ENCODE data around the gene ZNF488.

DNA sequence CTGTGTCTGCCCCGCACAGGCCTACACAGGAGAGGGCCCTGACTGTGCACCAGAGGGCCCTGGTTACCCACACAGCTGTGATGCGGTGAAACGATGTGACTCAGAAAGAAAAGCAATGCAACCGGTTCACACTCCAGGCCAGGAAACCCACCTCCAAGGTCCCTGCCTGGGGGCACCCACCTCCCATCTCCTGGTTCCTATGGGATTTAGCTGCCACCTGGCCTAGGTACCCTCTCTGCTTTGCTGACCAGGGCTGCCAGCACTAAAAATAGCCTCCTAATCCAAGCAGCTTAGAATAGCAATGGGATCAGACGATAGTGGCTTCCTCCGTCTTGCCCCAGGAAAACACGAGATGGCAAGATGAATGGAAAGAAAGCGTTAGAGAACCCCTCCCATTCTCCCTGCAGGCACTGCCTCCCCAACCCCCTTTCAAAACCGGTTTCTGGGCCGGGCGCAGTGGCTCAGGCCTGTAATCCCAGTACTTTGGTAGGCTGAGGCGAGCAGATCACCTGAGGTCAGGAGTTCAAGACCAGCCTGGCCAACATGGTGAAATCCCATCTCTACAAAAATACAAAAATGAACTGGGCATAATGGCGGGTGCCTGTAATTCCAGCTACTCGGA lies 23.6 kb downstream of the ZNF488 start:
- TF ChIP-seq POLR2AphosphoS5 (IDR thresholded peaks at IDR 0.05) = no peak
- TF ChIP-seq, protein P1, sequence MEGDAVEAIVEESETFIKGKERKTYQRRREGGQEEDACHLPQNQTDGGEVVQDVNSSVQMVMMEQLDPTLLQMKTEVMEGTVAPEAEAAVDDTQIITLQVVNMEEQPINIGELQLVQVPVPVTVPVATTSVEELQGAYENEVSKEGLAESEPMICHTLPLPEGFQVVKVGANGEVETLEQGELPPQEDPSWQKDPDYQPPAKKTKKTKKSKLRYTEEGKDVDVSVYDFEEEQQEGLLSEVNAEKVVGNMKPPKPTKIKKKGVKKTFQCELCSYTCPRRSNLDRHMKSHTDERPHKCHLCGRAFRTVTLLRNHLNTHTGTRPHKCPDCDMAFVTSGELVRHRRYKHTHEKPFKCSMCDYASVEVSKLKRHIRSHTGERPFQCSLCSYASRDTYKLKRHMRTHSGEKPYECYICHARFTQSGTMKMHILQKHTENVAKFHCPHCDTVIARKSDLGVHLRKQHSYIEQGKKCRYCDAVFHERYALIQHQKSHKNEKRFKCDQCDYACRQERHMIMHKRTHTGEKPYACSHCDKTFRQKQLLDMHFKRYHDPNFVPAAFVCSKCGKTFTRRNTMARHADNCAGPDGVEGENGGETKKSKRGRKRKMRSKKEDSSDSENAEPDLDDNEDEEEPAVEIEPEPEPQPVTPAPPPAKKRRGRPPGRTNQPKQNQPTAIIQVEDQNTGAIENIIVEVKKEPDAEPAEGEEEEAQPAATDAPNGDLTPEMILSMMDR (IDR thresholded peaks at IDR 0.05) = no peak
- TF ChIP-seq EP300 (IDR thresholded peaks at IDR 0.05) = no peak
- TF ChIP-seq POLR2A (IDR thresholded peaks at IDR 0.05) = no peak
